Esophagus muscularis mucosa (tissue), 4 donors: ENCODE measurements around the gene TEX12. TPM values are rescaled to one million over a fixed set of nuclear protein-coding genes. Genes with fewer than 3 reads are reported as not detected.

Source experiments
- DNase-seq: peaks from one replicate; pipeline ENCODE4 v3.0.0-alpha.2; 2017; ENCODE audit errors: extremely low spot score
- H3K27ac ChIP-seq, 4 donors: fragments of 200-600 bp; sonication (generic); replicated peaks in 1 of 4; 1 replicate in 3 of 4; 2 replicates in 1 of 4; pipeline ENCODE4 v1.5.1; 2016 to 2019; ENCODE audit warnings: mild to moderate bottlenecking in 1 of 4
- H3K27me3 ChIP-seq, 4 donors: fragments of 200-600 bp; sonication (generic); one replicate each; pipeline versions ENCODE4 v1.5.1 to v1.6.0; 2016 to 2019
- H3K36me3 ChIP-seq, 4 donors: fragments of 200-600 bp; sonication (generic); one replicate each; pipeline ENCODE4 v1.5.1; 2016 to 2019
- H3K4me1 ChIP-seq, 4 donors: fragments of 200-600 bp; sonication (generic); one replicate each; pipeline ENCODE4 v1.5.1; 2016 to 2019
- H3K4me3 ChIP-seq, 4 donors: fragments of 200-600 bp; sonication (generic); 1 replicate in 2 of 4; 2 replicates in 2 of 4; pipeline ENCODE4 v1.5.1; 2016 to 2019; ENCODE audit warnings: mild to moderate bottlenecking in 4 of 4, moderate library complexity in 1 of 4
- H3K9me3 ChIP-seq, 4 donors: fragments of 200-600 bp; sonication (generic); 1 replicate in 3 of 4; 2 replicates in 1 of 4; pipeline ENCODE4 v1.5.1; 2016 to 2019
- CTCF ChIP-seq, 3 experiments: fragments of 200-600 bp in 2 of 3; fragments of 450-650 bp in 1 of 3; sonication (generic) in 2 of 3; IDR thresholded peaks; one replicate each; pipeline ENCODE4 v1.5.1; 2017 to 2019; ENCODE audit warnings: antibody characterized with exemption in 3 of 3, mild to moderate bottlenecking in 2 of 3, moderate library complexity in 1 of 3
- EP300 ChIP-seq: sonication (generic); formaldehyde crosslinking; IDR thresholded peaks from one replicate; pipeline ENCODE4 v1.6.1; 2017; ENCODE audit warnings: antibody characterized with exemption
- POLR2A ChIP-seq: fragments of 450-650 bp; IDR thresholded peaks from one replicate; pipeline ENCODE4 v1.6.1; 2017; ENCODE audit warnings: antibody characterized with exemption, moderate library complexity, mild to moderate bottlenecking, low read depth
- POLR2AphosphoS5 ChIP-seq, 2 donors: sonication (generic); formaldehyde crosslinking; IDR thresholded peaks; one replicate each; pipeline ENCODE4 v1.6.1; 2017; ENCODE audit warnings: antibody characterized with exemption in 2 of 2
- WGBS: methylation state at CpG from one replicate; pipeline ENCODE4 v1.1.5; 2018; 5-methylcytosine and 5-hydroxymethylcytosine counted together
- intact Hi-C: fragments of 100-400 bp; cut with DNase I; formaldehyde crosslinking; loops from one replicate; pipeline ENCODE4 v1.15.1; 2023
- small RNA-seq, 3 donors: library from RNA; depleted of rRNA; stranded (forward); fragments of <200 nt; gene quantifications; one replicate each; pipeline ENCODE3, GENCODE V24; 2016
- total RNA-seq, 4 donors: library from RNA; depleted of rRNA; stranded (reverse); fragments of >200 nt; gene quantifications; one replicate each; pipeline versions ENCODE4 v1.1.0 to v1.2.1, GENCODE V29; 2016

The TEX12 gene
- total RNA-seq, 4 donors from 2014 or later: 0.40 to 4.2 TPM; not detected in 2

GRCh38 chr11:112216561-112217105, 49.5 kb downstream of the TEX12 start:
- TF ChIP-seq POLR2AphosphoS5 (IDR thresholded peaks at IDR 0.05) (no peak), POLR2A (no peak), EP300 (no peak), CTCF (IDR thresholded peaks at IDR 0.05) (no peak)
- no peak for DNase-seq
- Histone ChIP-seq H3K4me3 (no peak overlapping the region), H3K9me3 (no peaks in the 10 kb centered on the region), H3K27me3 (no peaks in the 10 kb centered on the region), H3K36me3 (peaks cover 0 to 30% (median 4%) of the 10 kb centered on the region in 4 donors), H3K4me1 (peaks cover 0 to 15% (median 10%) of the 10 kb centered on the region in 4 donors), H3K27ac (no peak overlapping the region)
- intact Hi-C loops: loop anchor here (10.0 kb wide), 1 partner anchor 1078 kb away; no protein-coding TSS in a partner anchor
- WGBS: 88% methylated on average over 1 of the region's 1 CpG

GRCh38 chr11:112219476-112220232, 52.5 kb downstream of the TEX12 start:
- TF ChIP-seq POLR2A (no peak), CTCF (IDR thresholded peaks at IDR 0.05) (peak; percentile 77 to 90 (median 88))
- no peak for DNase-seq
- Histone ChIP-seq H3K4me3 (no peak overlapping the region), H3K27me3 (no peaks in the 10 kb centered on the region), H3K9me3 (no peaks in the 10 kb centered on the region), H3K27ac (no peak overlapping the region), H3K36me3 (peaks cover 0 to 34% (median 4%) of the 10 kb centered on the region in 4 donors), H3K4me1 (peaks cover 0 to 28% (median 16%) of the 10 kb centered on the region in 4 donors)
- intact Hi-C loops: loop anchor here (1.0 to 10.0 kb wide), 2 partner anchors 61 to 1075 kb away; no protein-coding TSS in a partner anchor
- WGBS: 33% methylated on average over 7 of the region's 7 CpGs

- WGBS: 54% methylated on average over 3 of the region's 3 CpGs
- H3K27ac ChIP-seq: peak overlapping the region; percentile 12 to 61 (median 43)
- intact Hi-C loops: no loop called here
- H3K9me3 ChIP-seq: no peaks in the 10 kb centered on the region
- H3K36me3 ChIP-seq: peaks cover 0 to 29% (median 4%) of the 10 kb centered on the region in 4 donors
- TF ChIP-seq POLR2A (no peak), POLR2AphosphoS5 (IDR thresholded peaks at IDR 0.05) (no peak), EP300 (no peak), CTCF (IDR thresholded peaks at IDR 0.05) (no peak)
- no peak overlapping the region for H3K4me3 ChIP-seq
- H3K4me1 ChIP-seq: peaks cover 0 to 34% (median 22%) of the 10 kb centered on the region in 4 donors
- no peaks in the 10 kb centered on the region for H3K27me3 ChIP-seq
- DNase-seq: no peak
Observed at GRCh38 chr11:112221274-112221835, 54.2 kb downstream of the TEX12 start.

Small RNA genes lying within 50 kb of the gene (small RNA-seq; reads per million reads assigned to genes)
- gene MRPS36P4: 0 reads per million in 3 donors

Other genes with a start within 250 kb of the TEX12 start
- 1 to 10 TPM; 1.8 to 6.9 (median 2.9) TPM for gene C11orf52, start 248.5 kb upstream of the TEX12 start, total RNA-seq
- gene DIXDC1, start 230.0 kb upstream of the TEX12 start, total RNA-seq: 100 to 1,000 TPM; 101 to 168 (median 122) TPM
- gene DLAT, start 142.0 kb upstream of the TEX12 start, total RNA-seq: 10 to 100 TPM; 27.2 to 32.4 (median 29.4) TPM
- gene PIH1D2, start 93.4 kb upstream of the TEX12 start, total RNA-seq: 1 to 10 TPM in 2 of 4 donors, under 1 TPM in 2; 0.83 to 1.5 (median 1.1) TPM
- gene NKAPD1, start 93.1 kb upstream of the TEX12 start, total RNA-seq: 10 to 100 TPM; 13.7 to 20.4 (median 16.1) TPM
- 10 to 100 TPM; 27.8 to 57.7 (median 30.9) TPM for gene TIMM8B, start 80.6 kb upstream of the TEX12 start, total RNA-seq
- 100 to 1,000 TPM; 112 to 148 (median 128) TPM for gene SDHD, start 80.5 kb upstream of the TEX12 start, total RNA-seq
- 1 to 10 TPM; 5.8 to 7.9 (median 6.8) TPM for gene IL18, start 3.3 kb upstream of the TEX12 start, total RNA-seq
- 10 to 100 TPM in 1 of 4 donors, 1 to 10 TPM in 3; 1.4 to 11.6 (median 3.1) TPM for gene BCO2, start 8.1 kb downstream of the TEX12 start, total RNA-seq
- gene PTS, start 59.1 kb downstream of the TEX12 start, total RNA-seq: 10 to 100 TPM; 22.2 to 45.3 (median 28.5) TPM
- gene PLET1, start 93.5 kb downstream of the TEX12 start, total RNA-seq: not detected